ENCODE results near the gene DCAF8L2.

GRCh38 chrX:27767387-27767786 lies 177.2 kb downstream of the DCAF8L2 start:
- no peak for TF ChIP-seq CTCF (conservative IDR thresholded peaks at IDR 0.05 in 1 of 2, IDR thresholded peaks at IDR 0.05 in 1 of 2; ENCODE audit: low read depth in 1 of 2, low read length in 2 of 2)
- TF ChIP-seq EZH2 (IDR thresholded peaks at IDR 0.05; ENCODE audit: low read length, missing control alignments): no peak

Data from fibroblast of lung (primary cell).